Measurements from ENCODE around the gene DDX23. TPM values are rescaled to one million over a fixed set of nuclear protein-coding genes. Genes with fewer than 3 reads are reported as not detected.

Gene DDX23
- total RNA-seq, 1 experiment from 2014 or later, result 98.1 TPM

DNA sequence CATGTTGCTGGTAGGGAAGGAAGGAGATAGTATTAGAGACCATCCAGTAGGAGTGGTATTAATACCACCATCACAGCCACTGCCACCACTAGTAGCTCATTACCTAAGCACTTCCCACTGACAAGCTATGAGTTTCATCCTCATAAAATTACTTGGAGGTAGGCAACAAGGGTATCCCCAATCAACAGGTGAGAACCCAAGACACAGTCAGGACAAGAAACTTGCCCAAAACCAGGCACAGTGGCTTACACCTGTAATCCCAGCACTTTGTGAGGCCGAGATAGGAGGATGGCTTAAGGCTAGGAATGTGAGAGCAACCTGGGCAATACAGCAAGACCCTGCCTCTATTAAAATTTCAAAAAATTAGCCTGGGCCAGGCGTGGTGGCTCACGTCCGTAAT lies 68.5 kb downstream of the DDX23 start:
- no peaks in the 10 kb centered on the region for H4K20me1 ChIP-seq (ENCODE audit: control insufficient read depth, insufficient read depth, insufficient read length)
- DNase-seq, result no peak
- H4K5ac ChIP-seq (ENCODE audit: insufficient read length, low read depth, low read length), result no peak overlapping the region
- no peak overlapping the region for H3K23ac ChIP-seq (ENCODE audit: insufficient read length, low read depth, low read length)
- Mint-ChIP-seq H3K27me3 (ENCODE audit: low read depth) (peaks cover 7% of the 10 kb centered on the region), H3K4me3 (no peak overlapping the region), H3K9me3 (no peaks in the 10 kb centered on the region), H3K27ac (no peak overlapping the region), H3K4me1 (peaks cover 24 to 43% of the 10 kb centered on the region in 2 experiments), H3K36me3 (ENCODE audit: insufficient read depth in 1 of 3, low read depth in 3 of 3) (peaks cover 3 to 10% (median 4%) of the 10 kb centered on the region in 3 experiments; a peak in 5 of 7 replicates)
- H2AFZ ChIP-seq (ENCODE audit: low read length), result no peak overlapping the region
- no peak overlapping the region for H3K27ac ChIP-seq (ENCODE audit: insufficient read length, low read depth, low read length)
- no peak overlapping the region for H3K9ac ChIP-seq (ENCODE audit: extremely low read depth, insufficient read length, low read length)
- H3K9me3 ChIP-seq (ENCODE audit: control insufficient read depth, low read depth, low read length), result no peaks in the 10 kb centered on the region
- H4K91ac ChIP-seq (ENCODE audit: insufficient read length, low read depth, low read length), result no peak overlapping the region
- H3K23me2 ChIP-seq (ENCODE audit: insufficient read length, low read depth, low read length, poor library complexity, severe bottlenecking), result peaks cover 5% of the 10 kb centered on the region
- no peak overlapping the region for H2BK12ac ChIP-seq (ENCODE audit: insufficient read length, low read depth, low read length)
- no peak overlapping the region for H3K14ac ChIP-seq (ENCODE audit: insufficient read depth, low read length)
- H3K27me3 ChIP-seq (ENCODE audit: insufficient read depth, low read length), result no peaks in the 10 kb centered on the region; the same call in 1 of the 2 replicates
- no peak overlapping the region for H3K56ac ChIP-seq (ENCODE audit: insufficient read length, low read depth, low read length)
- no peak overlapping the region for H3K18ac ChIP-seq (ENCODE audit: insufficient read length, low read depth, low read length)
- no peak for TF ChIP-seq CTCF (conservative IDR thresholded peaks at IDR 0.05)
- no peak overlapping the region for H2BK15ac ChIP-seq (ENCODE audit: low read depth, low read length)
- WGBS (ENCODE audit: extremely low coverage, insufficient read length, low lambda C conversion rate), result no CpG with 5 or more reads among the region's 4 CpGs
- no peak overlapping the region for H2BK5ac ChIP-seq (ENCODE audit: insufficient read length, low read length)
- H3K79me1 ChIP-seq (ENCODE audit: insufficient read depth, low read depth, low read length, poor library complexity, severe bottlenecking), result no peaks in the 10 kb centered on the region
- H2BK120ac ChIP-seq (ENCODE audit: low read depth, low read length, poor library complexity, severe bottlenecking), result no peak overlapping the region
- H3K4me1 ChIP-seq (ENCODE audit: insufficient read depth, low read length), result no peaks in the 10 kb centered on the region
- H2AK5ac ChIP-seq (ENCODE audit: insufficient read length, low read length), result no peak overlapping the region
- no peak overlapping the region for H4K8ac ChIP-seq (replicated peaks; ENCODE audit: insufficient read length, low read depth, low read length)
- no peak overlapping the region for H3T11ph ChIP-seq (ENCODE audit: low read length)
- no peak overlapping the region for H2BK20ac ChIP-seq (ENCODE audit: low read depth, low read length, poor library complexity, severe bottlenecking)
- no peak overlapping the region for H3K4ac ChIP-seq (ENCODE audit: low read depth, low read length)
- H3K79me2 ChIP-seq (ENCODE audit: insufficient read depth, low read length), result no peaks in the 10 kb centered on the region
- H3K4me2 ChIP-seq (ENCODE audit: insufficient read depth, insufficient read length, low read length), result no peak overlapping the region

Data from H9 (cell line).